HG03025 (cell line): ENCODE data around the gene EHBP1L1.

Experiments used
- ATAC-seq: cut with Tn5 transposase; IDR thresholded peaks from one replicate; pipeline ENCODE4 v1.9.1; 2021; ENCODE audit warnings: mild to moderate bottlenecking, moderate library complexity; ENCODE audit not compliant: unreplicated experiment, low FRiP score

Gene EHBP1L1

DNA sequence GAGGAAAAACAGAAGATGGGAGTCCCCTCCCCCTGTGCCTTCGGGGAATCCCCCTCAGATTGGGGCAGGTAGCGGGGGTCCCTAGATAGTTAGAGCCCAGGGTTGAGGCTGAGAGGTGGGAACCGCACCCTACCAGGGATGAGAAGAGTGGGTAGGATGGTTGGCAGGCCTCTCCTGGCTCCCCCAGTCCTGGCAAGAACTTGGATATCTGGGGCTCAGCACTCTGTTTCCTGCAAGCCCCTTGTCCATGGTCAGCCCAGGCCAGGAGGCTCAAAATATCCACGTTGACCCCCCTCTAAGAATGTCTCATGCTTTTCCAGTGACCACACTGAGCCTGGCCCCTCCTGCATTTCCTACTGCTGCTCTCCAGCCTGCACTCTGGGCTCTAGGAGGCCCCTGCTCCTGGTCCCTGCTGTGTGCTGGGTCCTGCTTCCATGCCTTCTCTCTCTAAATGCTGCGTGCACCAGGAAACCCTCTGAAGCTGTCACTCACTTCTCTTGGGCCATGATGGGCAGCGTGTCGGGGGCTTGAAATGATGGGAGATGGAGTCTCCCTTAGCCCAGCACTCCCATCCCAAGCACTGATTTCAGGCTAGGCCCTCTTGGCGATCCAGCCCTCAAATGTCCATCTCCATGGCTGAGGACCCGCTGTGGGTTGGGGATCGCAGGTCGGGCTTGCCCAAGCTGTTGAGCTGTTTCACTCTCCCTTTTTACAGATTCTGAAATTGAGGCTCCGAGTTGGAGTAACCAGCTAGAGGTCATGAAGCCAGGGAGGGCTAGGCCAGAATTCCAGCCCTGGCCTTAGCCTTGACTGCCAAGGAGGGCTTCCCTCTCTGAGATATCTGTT lies 36.1 kb downstream of the EHBP1L1 start:
- ATAC-seq = no peak

DNA sequence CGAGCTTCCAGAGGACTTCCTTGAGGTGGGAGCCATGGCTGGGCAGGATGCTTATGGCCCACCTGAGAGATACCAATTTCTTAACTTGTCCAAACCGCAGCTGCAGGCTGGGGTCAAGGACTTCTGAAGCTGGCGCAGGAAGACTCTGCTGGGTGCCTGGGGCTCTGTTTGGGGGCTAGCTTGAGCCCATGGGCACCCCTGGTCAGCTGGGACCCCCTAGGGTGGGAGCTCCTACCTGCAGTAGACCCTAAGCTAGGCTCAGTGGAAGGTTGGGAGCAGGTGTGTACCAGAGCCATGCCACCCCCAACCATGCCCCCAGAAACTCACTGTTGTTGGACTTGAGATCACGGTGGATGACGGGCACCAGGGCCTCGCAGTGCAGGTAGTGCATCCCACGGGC lies 36.8 kb downstream of the EHBP1L1 start:
- no peak for ATAC-seq

DNA sequence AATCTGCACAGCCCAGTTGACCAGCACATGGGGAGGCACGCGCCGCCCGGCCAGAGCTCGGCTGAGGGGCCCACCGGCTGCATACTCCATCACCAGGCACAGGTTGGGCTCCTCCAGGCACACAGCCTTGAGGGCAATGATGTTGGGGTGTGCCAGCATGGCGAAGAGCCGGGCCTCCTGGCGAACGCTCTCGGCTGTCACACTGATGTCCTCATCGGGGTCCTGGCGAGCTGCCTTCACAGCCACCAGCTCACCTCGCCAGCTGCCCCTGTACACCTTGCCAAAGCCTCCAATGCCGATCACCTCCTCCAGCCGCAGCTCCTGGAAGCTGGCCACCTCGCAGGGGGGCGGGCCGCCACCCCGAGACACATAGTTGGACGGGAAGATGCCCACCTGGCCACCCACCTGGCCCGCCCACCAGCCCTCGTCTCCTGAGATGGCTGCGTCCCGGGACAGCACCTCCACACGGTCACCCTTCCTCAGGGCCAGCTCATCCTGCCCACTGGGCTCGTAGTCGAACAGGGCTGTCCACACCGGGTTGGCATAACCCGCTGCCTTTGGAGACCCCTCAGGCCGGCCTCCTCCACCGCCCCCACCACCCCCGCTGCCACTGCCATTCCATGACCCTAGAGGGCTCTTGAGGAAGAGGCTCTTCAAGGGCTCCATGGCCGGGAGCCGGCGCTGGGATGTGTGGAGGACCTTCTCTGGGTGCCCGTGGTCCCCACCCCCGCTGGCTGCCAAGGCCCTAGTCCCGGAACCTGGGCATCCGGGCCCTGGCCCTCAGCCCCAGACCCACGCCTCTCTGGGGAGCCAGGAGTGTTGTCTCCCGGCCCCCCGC lies 37.5 kb downstream of the EHBP1L1 start:
- ATAC-seq = no peak

DNA sequence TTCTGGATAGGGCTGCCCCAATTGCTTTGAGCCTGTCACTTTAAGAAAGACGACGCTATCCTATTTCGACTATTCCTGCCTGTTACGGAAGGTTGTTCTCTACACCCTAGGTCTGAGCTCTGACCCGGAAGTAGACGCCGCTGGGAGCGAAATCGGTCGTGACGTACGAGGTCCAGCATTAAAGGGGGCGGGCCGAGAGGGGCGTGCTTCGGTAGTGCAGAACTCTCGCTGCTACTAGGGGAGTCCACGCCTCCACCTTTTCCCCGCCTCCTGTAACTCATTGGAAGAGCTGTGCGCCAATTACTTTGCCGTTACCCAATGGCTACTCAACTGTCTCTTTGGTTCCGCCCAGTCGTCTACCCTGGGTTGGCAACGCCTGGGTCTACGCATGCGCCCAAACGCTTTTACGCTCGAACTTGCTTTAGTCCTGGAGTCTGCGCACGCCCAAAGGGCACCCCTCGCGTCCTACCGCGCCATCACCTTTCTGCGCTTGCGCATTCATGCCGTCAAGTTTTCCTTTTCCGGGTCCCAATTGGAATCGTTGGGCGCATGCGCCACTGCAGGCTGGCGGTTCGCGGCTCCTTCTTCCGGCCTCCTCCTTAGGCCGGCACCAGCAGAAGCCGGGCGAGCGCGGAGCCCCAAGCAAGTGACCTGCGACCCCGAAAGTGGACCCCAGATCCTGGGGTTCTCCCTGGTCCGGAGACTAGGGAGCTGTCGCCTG lies 39.5 kb downstream of the EHBP1L1 start, which contains the start of gene PCNX3:
Gene PCNX3 (plus strand): TSS at position 548 of the 721 bp plus-strand sequence. CDS start 536 bp downstream, outside the sequence.
- peak; percentile 71 for ATAC-seq

DNA sequence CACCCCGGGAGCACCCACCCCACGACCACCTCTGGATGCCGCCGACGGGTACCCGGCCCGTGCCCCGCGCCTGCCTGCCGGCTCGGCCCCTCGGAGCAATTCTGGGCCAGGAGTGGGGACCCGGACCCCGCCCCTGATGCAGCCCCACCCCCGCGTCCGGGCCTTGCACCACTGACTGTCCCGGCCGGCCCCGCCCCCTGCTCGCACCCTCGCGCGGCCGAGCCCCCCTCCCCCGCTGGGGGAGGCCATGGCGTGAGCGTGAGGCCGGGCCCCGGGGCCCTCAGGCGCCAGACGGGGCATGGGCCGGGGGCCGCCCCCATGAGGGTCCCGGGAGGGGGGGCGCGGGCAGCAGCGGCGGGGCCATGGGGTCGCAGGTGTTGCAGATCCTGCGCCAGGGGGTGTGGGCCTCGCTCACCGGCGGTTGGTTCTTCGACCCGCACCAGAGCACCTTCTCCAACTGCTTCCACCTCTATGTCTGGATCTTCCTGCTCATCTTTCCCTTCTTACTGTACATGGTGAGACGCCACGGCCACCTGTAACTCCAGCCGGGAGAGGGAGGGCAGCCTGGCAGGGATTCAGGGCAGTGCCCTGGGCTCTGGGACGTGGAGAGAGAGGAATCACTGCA lies 40.2 kb downstream of the EHBP1L1 start:
- peak; percentile 3 for ATAC-seq

DNA sequence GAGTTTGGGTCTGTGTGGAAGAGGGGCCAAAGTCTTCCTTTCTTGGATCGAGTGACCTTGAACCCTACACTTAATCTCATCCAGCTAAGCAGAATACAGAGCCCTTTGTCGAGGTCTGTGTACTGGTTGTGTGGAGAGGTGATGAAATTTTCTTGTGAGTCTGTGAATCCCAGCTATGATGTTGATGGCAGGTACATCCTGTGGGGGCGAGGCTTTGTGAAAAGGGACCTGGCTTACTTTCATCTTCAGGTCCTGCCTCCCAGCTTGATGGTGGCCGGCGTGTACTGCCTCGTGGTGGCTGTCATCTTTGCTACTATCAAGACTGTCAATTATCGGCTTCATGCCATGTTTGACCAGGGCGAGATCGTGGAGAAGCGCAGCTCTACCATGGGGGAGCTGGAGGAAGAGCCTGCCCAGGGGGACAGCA lies 40.7 kb downstream of the EHBP1L1 start:
- no peak for ATAC-seq

DNA sequence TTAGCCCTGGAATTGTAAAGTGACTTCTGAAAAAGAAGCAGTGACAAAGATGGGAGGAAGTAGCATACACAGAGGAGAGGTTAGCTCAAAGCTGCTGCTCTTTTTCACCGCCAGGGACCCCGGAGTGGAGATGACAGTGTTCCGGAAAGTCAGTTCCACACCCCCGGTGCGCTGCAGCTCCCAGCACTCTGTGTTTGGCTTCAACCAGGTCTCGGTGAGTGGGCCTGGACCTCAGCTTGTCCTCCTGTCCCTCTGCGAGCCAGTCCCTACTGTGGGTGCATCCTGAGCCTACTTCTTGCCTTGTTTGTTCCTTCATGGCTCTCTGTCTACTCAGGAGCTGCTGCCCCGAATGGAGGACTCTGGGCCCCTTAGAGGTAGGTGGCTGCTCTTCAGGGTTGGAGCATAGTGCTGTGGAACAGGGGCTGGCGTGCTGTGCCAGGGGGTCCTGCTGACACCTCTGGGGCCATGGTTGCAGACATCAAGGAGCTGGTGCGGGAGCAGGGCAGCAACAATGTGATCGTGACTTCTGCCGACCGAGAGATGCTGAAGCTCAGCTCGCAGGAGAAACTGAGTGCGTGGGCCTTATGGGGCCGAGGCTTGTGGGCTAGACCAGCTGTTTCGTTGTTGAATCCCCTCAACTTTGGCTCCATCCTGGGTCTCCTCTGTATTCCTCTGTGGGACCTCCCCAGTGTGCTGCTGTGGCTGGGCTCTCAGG lies 41.4 kb downstream of the EHBP1L1 start:
- ATAC-seq = no peak

DNA sequence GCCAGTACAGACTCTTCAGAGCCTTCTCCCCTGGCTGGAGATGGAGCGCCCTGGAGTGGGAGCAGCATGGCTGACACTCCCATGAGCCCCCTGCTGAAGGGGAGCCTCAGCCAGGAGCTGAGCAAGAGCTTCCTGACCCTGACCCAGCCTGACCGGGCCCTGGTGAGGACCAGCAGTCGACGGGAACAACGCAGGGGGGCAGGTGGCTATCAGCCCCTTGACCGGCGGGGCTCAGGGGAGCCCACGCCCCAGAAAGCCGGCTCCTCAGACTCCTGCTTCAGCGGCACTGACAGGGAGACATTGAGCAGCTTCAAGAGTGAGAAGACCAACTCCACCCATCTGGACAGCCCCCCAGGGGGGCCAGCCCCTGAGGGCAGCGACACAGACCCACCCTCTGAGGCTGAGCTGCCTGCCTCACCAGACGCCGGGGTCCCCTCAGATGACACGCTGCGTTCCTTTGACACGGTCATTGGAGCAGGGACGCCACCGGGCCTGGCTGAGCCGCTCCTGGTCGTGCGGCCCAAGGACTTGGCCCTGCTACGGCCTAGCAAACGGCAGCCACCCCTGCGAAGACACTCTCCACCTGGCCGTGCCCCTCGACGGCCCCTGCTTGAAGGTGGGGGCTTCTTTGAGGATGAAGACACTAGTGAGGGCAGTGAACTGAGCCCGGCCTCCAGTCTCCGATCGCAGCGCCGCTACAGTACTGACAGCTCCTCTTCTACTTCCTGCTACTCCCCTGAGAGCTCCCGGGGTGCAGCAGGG lies 42.3 kb downstream of the EHBP1L1 start:
- ATAC-seq = no peak

DNA sequence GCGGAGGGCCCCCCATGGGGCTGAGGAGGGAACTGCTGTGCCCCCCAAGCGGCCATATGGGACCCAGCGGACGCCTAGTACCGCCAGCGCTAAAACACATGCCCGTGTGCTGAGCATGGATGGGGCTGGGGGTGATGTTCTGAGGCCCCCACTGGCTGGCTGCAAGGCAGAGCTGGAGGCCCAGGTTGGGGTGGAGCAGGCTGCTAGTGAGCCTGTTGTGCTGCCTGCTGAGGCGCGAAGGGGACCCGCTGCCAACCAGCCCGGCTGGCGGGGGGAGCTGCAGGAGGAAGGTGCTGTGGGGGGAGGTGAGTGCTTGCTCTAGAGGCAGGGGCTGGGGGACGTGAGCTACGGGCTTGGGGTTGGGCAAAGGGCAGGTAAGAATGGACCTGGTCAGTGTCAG lies 42.9 kb downstream of the EHBP1L1 start:
- no peak for ATAC-seq

DNA sequence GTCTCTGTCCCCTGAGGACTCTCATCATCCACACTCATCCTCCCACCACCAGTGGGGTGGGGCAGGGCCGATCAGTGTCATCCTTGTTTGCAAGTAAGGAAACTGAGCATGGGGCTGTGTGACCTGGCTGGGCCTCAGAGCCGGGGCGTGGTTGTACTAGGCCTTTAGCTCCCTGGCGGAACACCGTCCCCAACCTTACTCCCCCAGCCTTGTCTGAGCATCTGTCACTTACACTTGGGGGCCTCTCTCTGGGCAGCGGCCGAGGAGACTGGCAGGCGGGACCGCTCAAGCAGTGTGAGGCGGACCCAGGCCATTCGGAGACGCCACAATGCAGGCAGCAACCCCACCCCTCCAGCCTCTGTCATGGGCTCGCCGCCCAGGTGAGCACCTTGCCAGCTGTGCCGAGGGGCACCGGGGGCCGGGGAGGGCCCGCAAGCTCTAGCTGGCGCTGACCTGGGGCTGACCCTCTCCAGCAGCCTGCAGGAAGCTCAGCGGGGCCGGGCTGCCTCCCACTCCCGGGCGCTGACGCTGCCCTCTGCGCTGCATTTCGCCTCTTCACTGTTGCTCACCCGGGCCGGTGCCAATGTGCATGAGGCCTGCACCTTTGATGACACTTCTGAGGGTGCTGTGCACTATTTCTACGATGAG lies 43.6 kb downstream of the EHBP1L1 start:
- no peak for ATAC-seq

DNA sequence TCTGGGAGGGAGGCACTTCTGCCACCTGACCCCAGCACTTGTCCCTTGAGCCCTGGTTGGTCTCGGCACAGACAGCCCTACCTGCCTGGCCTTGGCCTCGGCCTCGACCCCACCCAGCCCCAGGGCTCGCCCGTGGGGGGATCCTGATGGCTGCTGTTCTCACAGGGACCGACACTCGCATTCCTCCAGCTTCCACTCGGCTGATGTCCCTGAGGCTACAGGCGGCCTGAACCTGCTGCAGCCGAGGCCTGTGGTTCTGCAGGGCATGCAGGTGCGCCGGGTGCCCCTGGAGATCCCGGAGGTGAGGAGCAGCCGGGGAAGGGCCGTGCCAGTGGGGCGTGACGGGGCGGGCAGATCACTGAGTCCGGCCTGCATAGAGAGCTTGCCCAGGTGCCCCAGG lies 44.8 kb downstream of the EHBP1L1 start:
- no peak for ATAC-seq

DNA sequence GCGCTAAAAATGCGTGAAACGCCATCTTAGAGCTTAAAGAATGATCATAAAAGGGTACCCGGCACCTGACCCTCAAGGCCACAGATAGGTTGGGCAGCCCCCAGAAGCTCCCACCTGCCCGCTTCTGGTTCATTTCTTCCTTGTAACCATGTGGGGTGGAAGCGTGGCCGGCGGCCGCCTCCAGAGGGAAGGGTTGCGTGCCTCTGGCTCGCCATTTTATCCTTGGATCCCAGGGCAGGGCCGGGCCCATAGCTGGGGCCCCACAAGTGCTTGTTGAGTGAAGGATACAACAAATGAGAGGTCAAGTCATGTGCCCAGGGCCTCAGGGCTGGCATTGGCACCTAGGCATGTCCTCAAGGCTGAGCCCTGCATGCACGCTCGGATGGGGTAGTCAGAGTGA lies 45.6 kb downstream of the EHBP1L1 start:
- ATAC-seq = no peak

DNA sequence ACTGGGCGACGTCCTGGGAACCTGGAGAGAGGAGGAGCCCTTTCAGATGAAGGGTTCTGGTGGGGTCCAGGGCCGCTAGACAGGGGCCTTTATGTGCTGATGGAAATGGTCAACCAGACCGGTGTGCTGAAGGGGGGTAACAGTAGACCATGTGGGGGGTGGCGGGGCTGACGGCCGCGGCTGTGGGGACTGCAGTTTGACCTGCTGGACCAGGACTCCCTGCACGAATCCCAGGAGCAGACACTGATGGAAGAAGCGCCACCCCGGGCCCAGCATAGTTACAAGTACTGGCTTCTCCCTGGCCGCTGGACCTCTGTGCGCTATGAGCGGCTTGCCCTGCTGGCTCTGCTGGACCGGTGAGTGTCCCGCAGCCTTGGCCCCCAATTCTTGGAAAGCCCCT lies 46.2 kb downstream of the EHBP1L1 start:
- ATAC-seq = no peak

DNA sequence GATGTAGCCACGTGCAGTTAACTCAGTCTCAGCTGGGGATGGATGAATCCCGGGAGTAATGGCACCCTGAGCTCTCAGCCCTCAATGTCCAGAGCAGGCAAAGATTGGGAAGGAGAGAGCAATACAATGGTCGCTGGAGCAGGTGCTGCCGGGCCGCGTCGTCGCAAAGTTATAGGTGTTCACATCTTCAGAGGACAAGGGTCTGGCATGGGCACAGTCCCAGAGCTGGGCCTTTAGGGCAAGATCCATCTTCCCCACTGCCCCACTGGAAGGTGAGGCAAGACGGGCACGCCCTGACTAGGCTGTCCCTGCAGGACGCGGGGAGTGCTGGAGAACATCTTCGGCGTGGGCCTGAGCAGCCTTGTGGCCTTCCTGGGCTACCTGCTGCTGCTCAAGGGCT lies 47.3 kb downstream of the EHBP1L1 start:
- no peak for ATAC-seq

DNA sequence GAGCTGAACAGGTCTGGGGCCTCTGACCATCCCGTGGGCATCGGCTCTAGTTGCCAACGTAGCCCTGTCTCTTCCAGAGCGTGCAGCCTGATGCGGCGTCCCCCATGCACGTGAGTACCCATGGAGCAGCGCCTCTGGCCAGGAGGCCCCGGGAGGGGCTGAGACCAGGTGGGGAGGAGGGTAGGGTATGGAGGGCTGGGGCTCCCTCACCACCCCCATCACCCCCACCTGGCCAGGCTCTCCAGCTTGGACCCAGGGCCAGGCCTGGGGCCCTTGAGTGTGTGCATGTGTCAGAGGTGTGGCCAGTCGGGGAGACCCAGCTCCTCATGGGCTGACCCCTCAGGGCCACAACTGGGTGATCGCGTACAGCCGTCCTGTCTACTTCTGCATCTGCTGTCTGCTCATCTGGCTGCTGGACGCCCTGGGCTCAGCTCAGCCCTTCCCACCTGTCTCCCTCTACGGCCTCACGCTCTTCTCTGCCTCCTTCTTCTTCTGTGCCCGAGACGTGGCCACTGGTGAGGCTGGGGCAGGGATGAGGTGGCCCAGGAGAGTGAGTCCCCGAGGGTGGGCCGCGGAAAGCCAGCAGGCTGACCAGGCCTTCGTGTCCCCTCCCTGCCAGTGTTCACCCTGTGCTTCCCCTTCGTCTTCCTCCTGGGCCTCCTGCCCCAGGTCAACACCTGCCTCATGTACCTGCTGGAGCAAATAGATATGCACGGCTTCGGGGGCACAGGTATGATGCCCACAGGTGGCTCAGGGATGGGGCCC lies 48.2 kb downstream of the EHBP1L1 start:
- no peak for ATAC-seq

DNA sequence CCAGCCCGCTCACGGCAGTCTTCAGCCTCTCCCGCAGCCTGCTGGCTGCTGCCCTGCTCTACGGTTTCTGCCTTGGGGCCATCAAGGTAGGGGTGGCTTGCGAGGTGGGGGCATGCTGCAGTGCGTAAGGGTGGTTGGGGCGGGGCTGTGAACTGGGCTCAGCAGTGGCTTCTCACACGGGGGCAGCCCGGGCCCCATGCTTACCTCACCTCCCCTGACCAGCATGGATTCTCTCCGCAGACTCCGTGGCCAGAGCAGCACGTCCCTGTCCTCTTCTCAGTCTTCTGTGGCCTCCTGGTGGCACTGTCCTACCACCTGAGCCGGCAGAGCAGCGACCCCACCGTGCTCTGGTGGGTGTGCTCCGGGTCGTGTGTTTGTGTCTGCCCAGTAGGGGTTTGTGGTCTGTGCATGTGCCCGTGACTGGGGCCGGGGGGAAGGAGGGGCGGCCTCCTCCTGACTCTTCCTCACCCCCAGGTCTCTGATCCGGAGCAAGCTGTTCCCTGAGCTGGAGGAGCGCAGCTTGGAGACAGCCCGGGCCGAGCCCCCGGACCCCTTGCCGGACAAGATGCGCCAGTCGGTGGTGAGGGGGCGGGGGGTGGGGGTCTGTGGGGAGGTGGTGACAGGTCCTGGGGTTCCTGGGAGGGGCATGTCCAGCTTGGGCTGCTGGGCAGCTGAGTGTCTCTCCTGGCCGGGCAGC lies 49.2 kb downstream of the EHBP1L1 start:
- ATAC-seq = no peak

DNA sequence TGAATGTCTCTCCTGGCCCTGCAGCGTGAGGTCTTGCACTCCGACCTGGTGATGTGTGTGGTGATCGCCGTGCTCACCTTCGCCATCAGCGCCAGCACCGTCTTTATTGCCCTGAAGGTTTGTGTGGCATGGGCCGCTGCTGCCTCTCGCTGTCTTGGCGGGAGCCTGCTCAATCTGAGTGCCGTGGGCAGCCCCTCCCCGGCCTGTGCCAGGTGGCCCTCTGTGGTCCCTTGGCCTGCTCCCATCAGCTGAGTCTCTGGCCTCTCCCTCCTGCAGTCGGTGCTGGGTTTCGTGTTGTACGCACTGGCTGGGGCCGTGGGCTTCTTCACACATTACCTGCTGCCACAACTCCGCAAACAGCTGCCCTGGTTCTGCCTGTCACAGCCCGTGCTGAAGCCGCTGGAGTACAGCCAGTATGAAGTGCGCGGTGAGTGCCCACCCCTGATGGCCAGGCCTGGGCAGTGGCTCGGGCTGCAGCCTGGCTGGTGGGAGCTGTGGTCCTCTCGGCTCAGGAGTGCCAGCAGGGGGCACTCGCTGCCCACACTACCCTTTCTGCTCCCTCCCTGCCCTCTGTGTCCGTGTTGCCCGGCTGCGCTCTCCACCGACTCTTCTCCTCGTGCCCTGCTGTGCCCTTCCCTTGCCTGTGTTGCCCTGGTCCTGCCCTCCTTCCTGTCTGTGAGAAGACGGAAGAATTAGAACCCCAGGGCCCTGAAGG lies 49.9 kb downstream of the EHBP1L1 start:
- no peak for ATAC-seq
